ENCODE data around the gene HOXA4.
A peak's percentile ranks its signal among the peaks of the same experiment; 100 is the strongest.

HOXA4 gene

GRCh38 chr7:27095050-27095896 lies 35.3 kb downstream of the HOXA4 start:
- H3K9me3 ChIP-seq (ENCODE audit: control insufficient read depth, low read length): no peaks in the 10 kb centered on the region
- peak overlapping the region; percentile 74 for H3K4me3 ChIP-seq (ENCODE audit: low read length)
- peaks cover 19% of the 10 kb centered on the region for H3K4me1 ChIP-seq (ENCODE audit: control insufficient read depth, insufficient read depth, low read length)
- peak overlapping the region; percentile 73 for H3K9ac ChIP-seq (ENCODE audit: low read length)
- no peaks in the 10 kb centered on the region for H3K27me3 ChIP-seq (ENCODE audit: control insufficient read depth, insufficient read depth, low read length)
- no peaks in the 10 kb centered on the region for H3K36me3 ChIP-seq (ENCODE audit: control insufficient read depth, insufficient read depth, low read length)

DNA sequence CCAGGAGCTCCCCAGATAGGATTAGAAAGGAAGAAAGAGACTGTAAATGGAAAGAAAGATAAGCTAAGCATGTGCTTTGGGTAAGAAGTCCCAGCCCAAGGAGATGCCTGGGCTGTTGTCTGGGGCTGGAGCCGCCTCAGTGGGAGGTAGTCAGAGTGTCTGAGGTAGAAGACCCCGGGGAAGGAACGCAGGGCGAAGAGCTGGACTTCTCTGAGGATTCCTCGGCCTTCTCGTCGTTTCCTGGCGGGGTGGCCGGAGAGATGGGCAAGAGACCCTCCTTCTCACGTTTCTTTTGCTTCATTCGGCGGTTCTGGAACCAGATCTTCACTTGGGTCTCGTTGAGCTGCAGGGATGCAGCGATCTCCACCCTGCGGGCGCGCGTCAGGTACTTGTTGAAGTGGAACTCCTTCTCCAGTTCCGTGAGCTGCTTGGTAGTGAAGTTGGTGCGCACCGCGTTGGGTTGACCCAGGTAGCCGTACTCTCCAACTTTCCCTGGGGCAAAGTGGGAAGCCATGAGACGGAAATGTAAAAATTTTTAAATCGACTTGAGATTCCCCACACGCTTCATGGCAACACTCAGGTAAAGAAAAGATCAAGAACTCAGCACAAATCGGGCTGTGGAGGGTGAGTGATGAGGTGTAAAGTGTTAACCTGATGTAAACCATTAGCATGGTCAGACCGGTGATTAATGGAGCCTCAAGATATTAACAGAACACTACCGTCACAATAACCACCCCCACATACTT lies 36.1 kb downstream of the HOXA4 start:
- no peaks in the 10 kb centered on the region for H3K27me3 ChIP-seq (ENCODE audit: control insufficient read depth, insufficient read depth, low read length)
- H3K9me3 ChIP-seq (ENCODE audit: control insufficient read depth, low read length): no peaks in the 10 kb centered on the region
- H3K4me3 ChIP-seq (ENCODE audit: low read length): no peak overlapping the region
- H3K9ac ChIP-seq (ENCODE audit: low read length): peak overlapping the region; percentile 73
- peaks cover 11% of the 10 kb centered on the region for H3K4me1 ChIP-seq (ENCODE audit: control insufficient read depth, insufficient read depth, low read length)
- no peaks in the 10 kb centered on the region for H3K36me3 ChIP-seq (ENCODE audit: control insufficient read depth, insufficient read depth, low read length)

DNA sequence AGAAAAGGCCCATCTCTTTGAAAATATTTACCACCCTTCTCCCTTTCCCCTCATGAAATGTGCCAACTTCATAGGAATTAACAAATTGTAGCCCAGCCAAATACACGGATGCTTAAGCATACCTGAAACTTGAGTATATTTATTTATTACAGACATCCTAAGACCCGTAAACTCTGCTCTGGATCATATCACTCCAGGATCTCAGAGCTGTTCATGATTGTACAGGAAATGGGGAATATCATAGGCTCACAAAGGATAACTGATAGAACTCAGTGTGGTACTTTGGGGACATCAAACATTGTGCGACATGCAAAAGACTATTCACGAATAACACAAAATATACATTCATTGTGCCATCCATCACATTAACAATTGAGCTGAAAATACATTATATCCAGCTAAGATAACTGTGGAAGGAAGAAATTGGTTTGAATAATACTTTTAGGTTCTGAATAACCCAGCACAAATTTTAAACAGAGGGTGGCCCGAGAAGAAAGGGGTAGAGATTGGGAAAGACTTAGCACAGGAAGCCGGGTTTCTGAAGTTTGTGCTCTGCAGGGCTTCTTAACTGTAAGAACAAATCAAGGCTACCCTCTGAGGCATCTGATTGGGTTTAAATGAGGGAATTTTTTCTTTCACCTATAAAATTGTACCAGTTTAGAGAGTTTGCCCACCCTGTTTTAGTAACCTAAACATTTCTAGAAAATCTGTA lies 37.2 kb downstream of the HOXA4 start:
- no peak overlapping the region for H3K4me3 ChIP-seq (ENCODE audit: low read length)
- peaks cover 2% of the 10 kb centered on the region for H3K27me3 ChIP-seq (ENCODE audit: control insufficient read depth, insufficient read depth, low read length)
- H3K9ac ChIP-seq (ENCODE audit: low read length): no peak overlapping the region
- H3K4me1 ChIP-seq (ENCODE audit: control insufficient read depth, insufficient read depth, low read length): peaks cover 7% of the 10 kb centered on the region
- H3K9me3 ChIP-seq (ENCODE audit: control insufficient read depth, low read length): no peaks in the 10 kb centered on the region
- H3K36me3 ChIP-seq (ENCODE audit: control insufficient read depth, insufficient read depth, low read length): no peaks in the 10 kb centered on the region

- Histone ChIP-seq H3K9ac (ENCODE audit: low read length) (no peak overlapping the region), H3K4me3 (ENCODE audit: low read length) (no peak overlapping the region), H3K36me3 (ENCODE audit: control insufficient read depth, insufficient read depth, low read length) (no peaks in the 10 kb centered on the region), H3K27me3 (ENCODE audit: control insufficient read depth, insufficient read depth, low read length) (peaks cover 8% of the 10 kb centered on the region), H3K9me3 (ENCODE audit: control insufficient read depth, low read length) (no peaks in the 10 kb centered on the region), H3K4me1 (ENCODE audit: control insufficient read depth, insufficient read depth, low read length) (peaks cover under 1% of the 10 kb centered on the region)
These were observed 37.8 kb downstream of the HOXA4 start for GRCh38 chr7:27092819-27093110.

DNA sequence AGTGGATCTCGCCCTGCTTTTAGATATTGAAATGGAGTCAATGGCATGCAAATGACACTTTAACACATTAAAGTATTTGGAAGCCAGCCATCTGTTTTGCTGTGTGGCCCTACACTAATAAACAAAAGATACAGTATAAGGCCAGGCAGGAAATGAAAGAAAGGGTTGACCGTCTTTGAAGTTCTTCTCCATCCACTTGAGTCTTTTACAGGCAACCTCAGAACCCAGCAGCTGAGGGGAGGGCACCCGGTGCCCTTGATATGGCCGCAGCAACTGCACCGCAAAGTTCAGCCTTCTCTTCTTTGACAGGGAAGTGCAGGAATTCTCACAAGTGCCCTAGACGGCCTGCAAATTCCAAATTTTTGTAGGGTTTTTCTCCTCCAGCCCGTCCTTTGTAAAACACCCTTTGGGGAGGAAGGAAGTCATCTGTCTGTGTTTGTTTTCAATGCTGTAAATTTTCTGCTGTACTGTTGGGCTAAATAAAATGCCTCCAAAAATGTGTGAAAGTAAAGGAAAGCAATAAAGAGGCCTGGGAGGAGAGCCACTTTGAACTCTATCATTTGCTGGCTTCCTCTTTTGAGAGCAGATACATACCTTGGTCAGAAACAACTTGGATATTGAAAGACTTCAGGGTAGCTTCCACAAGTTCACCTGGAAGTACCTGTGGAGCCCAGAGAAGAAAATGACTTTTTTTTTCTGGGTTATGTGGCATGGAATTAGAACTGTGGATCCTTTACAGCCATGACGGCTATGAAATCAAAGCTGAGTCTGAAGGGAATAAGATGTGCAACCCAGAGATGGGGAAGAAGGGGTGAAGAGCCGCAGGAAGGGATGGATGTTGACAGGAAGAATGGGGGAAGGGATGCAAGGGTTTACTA lies 38.4 kb downstream of the HOXA4 start:
- H3K4me3 ChIP-seq (ENCODE audit: low read length): no peak overlapping the region
- no peaks in the 10 kb centered on the region for H3K9me3 ChIP-seq (ENCODE audit: control insufficient read depth, low read length)
- H3K9ac ChIP-seq (ENCODE audit: low read length): no peak overlapping the region
- no peaks in the 10 kb centered on the region for H3K4me1 ChIP-seq (ENCODE audit: control insufficient read depth, insufficient read depth, low read length)
- peaks cover 14% of the 10 kb centered on the region for H3K27me3 ChIP-seq (ENCODE audit: control insufficient read depth, insufficient read depth, low read length)
- no peaks in the 10 kb centered on the region for H3K36me3 ChIP-seq (ENCODE audit: control insufficient read depth, insufficient read depth, low read length)

DNA sequence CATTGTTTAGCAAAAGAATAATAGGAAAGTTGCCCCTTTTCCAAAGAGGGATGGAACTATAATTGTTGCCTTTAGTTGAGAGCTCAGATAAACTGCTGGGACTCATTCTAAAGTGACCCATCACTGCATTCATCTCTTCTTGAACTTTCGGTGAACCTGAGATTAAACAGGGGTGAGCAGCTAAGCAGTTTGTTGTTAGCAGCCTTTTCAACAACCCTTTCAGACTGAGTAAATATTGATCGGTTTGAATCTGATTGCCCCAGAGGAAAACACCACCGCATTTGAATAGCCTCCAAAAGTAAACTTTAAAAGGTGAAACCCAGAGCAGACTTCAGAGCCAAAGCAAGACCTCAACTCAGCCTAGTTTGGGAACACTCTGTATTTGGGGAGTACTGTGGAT lies 39.5 kb downstream of the HOXA4 start:
- Histone ChIP-seq H3K27me3 (ENCODE audit: control insufficient read depth, insufficient read depth, low read length) (peaks cover 14% of the 10 kb centered on the region), H3K9me3 (ENCODE audit: control insufficient read depth, low read length) (no peaks in the 10 kb centered on the region), H3K9ac (ENCODE audit: low read length) (no peak overlapping the region), H3K36me3 (ENCODE audit: control insufficient read depth, insufficient read depth, low read length) (no peaks in the 10 kb centered on the region), H3K4me1 (ENCODE audit: control insufficient read depth, insufficient read depth, low read length) (no peaks in the 10 kb centered on the region), H3K4me3 (ENCODE audit: low read length) (no peak overlapping the region)

- H3K9me3 ChIP-seq (ENCODE audit: control insufficient read depth, low read length): no peaks in the 10 kb centered on the region
- no peak overlapping the region for H3K9ac ChIP-seq (ENCODE audit: low read length)
- H3K4me3 ChIP-seq (ENCODE audit: low read length): no peak overlapping the region
- H3K27me3 ChIP-seq (ENCODE audit: control insufficient read depth, insufficient read depth, low read length): peaks cover 14% of the 10 kb centered on the region
- no peaks in the 10 kb centered on the region for H3K4me1 ChIP-seq (ENCODE audit: control insufficient read depth, insufficient read depth, low read length)
- H3K36me3 ChIP-seq (ENCODE audit: control insufficient read depth, insufficient read depth, low read length): no peaks in the 10 kb centered on the region
These were observed 42.3 kb downstream of the HOXA4 start for GRCh38 chr7:27088002-27088922.

GRCh38 chr7:27083646-27084045 lies 46.9 kb downstream of the HOXA4 start:
- Histone ChIP-seq H3K4me1 (ENCODE audit: control insufficient read depth, insufficient read depth, low read length) (peaks cover 4% of the 10 kb centered on the region), H3K36me3 (ENCODE audit: control insufficient read depth, insufficient read depth, low read length) (no peaks in the 10 kb centered on the region), H3K4me3 (ENCODE audit: low read length) (no peak overlapping the region), H3K27me3 (ENCODE audit: control insufficient read depth, insufficient read depth, low read length) (peaks cover 14% of the 10 kb centered on the region), H3K9ac (ENCODE audit: low read length) (no peak overlapping the region), H3K9me3 (ENCODE audit: control insufficient read depth, low read length) (no peaks in the 10 kb centered on the region)

- H3K4me3 ChIP-seq (ENCODE audit: low read length): no peak overlapping the region
- H3K36me3 ChIP-seq (ENCODE audit: control insufficient read depth, insufficient read depth, low read length): no peaks in the 10 kb centered on the region
- H3K9ac ChIP-seq (ENCODE audit: low read length): no peak overlapping the region
- no peaks in the 10 kb centered on the region for H3K9me3 ChIP-seq (ENCODE audit: control insufficient read depth, low read length)
- no peaks in the 10 kb centered on the region for H3K27me3 ChIP-seq (ENCODE audit: control insufficient read depth, insufficient read depth, low read length)
- H3K4me1 ChIP-seq (ENCODE audit: control insufficient read depth, insufficient read depth, low read length): peaks cover 5% of the 10 kb centered on the region
These were observed 48.4 kb downstream of the HOXA4 start for GRCh38 chr7:27082171-27082570.

- Histone ChIP-seq H3K36me3 (ENCODE audit: control insufficient read depth, insufficient read depth, low read length) (no peaks in the 10 kb centered on the region), H3K4me3 (ENCODE audit: low read length) (no peak overlapping the region), H3K4me1 (ENCODE audit: control insufficient read depth, insufficient read depth, low read length) (peaks cover 5% of the 10 kb centered on the region), H3K27me3 (ENCODE audit: control insufficient read depth, insufficient read depth, low read length) (no peaks in the 10 kb centered on the region), H3K9ac (ENCODE audit: low read length) (no peak overlapping the region), H3K9me3 (ENCODE audit: control insufficient read depth, low read length) (no peaks in the 10 kb centered on the region)
These were observed 49.6 kb downstream of the HOXA4 start for GRCh38 chr7:27080844-27081436.
